ENCODE data around the gene METTL8. TPM values are rescaled to one million over a fixed set of nuclear protein-coding genes. Genes with fewer than 3 reads are reported as not detected.

Gene METTL8
- total and polyA plus RNA-seq, 2 of the 13 experiments (the other 11 are each of a cell fraction or from before 2014, with no cell fraction given): 18.6 to 68.2 TPM

DNA sequence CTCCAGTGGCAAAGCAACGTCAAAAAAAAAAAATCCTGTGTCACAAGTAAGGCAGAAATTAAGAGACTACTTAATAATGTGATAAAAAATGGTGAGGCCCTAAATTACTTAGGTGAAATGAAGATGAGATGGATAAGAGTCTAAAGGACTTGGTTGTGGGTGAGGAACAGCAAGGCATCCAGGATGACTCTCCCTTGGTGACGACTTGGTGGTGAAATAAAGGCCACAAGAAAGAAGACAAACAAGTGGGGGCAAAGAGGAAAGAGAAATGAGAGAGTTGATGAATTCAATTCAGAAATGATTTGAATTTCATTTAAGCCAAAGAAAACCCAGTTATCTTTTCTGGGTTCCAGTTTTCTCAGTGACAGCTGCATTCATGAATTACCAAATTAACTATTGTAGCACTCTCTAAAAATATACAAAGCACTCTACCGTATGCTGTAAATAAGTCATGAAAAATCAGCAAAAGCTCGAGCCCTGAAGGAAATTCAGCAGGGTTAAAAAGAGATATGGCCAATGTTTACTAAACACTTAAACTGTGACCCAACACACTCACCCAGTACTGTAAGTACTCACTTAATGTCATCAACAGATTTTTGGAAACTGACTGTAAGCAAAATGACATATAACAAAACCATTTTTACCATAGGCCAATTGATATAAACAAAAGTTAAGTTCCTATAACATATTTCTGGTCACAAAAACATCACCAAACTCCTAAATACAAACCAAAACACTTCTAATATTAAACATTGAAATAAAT, 1.4 kb downstream of the METTL8 start:
- H3K27me3 ChIP-seq (ENCODE audit: control insufficient read depth in 1 of 2, insufficient read depth in 2 of 2, low read length in 2 of 2): no peaks in the 10 kb centered on the region; a peak in 1 of 5 replicates
- peak overlapping the region; percentile 97 for H3K9ac ChIP-seq (ENCODE audit: insufficient read depth, low read depth, low read length)
- peaks cover 75% of the 10 kb centered on the region for H3K79me2 ChIP-seq (ENCODE audit: insufficient read depth, low read length)
- H4K20me1 ChIP-seq (ENCODE audit: insufficient read depth, low read length): no peaks in the 10 kb centered on the region
- ATAC-seq: no peak
- H3K9me3 ChIP-seq (ENCODE audit: low read length): no peaks in the 10 kb centered on the region
- CTCF ChIA-PET (ENCODE audit: low intra/inter-chr PET ratio, low total read pairs): no interaction called here
- peaks cover 0 to 6% of the 10 kb centered on the region in 2 experiments; a peak in 3 of 5 replicates for H3K36me3 ChIP-seq (replicated peaks in 1 of 2; ENCODE audit: control insufficient read depth in 1 of 2, insufficient read depth in 2 of 2, low read length in 2 of 2)
- BruUV-seq (replicated peaks): no TSS peak
- peak overlapping the region; percentile 50 for H2AFZ ChIP-seq (ENCODE audit: low read length)
- peaks cover 69% of the 10 kb centered on the region for H3K4me1 ChIP-seq (ENCODE audit: insufficient read depth, low read length)
- H3K4me3 ChIP-seq (replicated peaks in 1 of 3; ENCODE audit: insufficient read depth in 1 of 3, low read depth in 2 of 3, low read length in 3 of 3): peak overlapping the region; percentile 71 to 90 (median 76)
- POLR2A ChIA-PET: interaction anchor here (0.8 to 4.2 kb wide), 5 partner anchors 16 to 504 kb away, joined by 3 to 21 read pairs (median 6); partner anchors contain the start of gene GORASP2
- peak overlapping the region; percentile 87 for H3K27ac ChIP-seq (ENCODE audit: extremely low read length, insufficient read depth, low read length)
- FAIRE-seq: no peak
- 41% methylated on average over 4 of the region's 4 CpGs for WGBS (ENCODE audit: low lambda C conversion rate)
- peak overlapping the region; percentile 99 for H3K4me2 ChIP-seq (ENCODE audit: low read depth, low read length)
- DNase-seq (ENCODE audit: low spot score): no peak
- in situ Hi-C loops (cut with HindIII; ENCODE audit: extremely low pct_ligation_motif_present, low pct_unique_long_range_greater_than_20kb): no loop called here
- intact Hi-C loops (cut with micrococcal nuclease; ENCODE audit: unreplicated experiment): loop anchor here (5.0 kb wide), 1 partner anchor 270 kb away; the partner anchor contains the start of gene TLK1
- no peak for TF ChIP-seq FOXA1 (IDR thresholded peaks at IDR 0.05)
- TF ChIP-seq FOXA1 (CRISPR knock-in tag; IDR thresholded peaks at IDR 0.05): 0 out of 2 replicates have a peak, but pooled peaks have one; percentile 8
- TF ChIP-seq ARID2 (CRISPR knock-in tag; IDR thresholded peaks at IDR 0.05; ENCODE audit: borderline replicate concordance): no peak
- no peak for TF ChIP-seq MYNN (CRISPR knock-in tag; IDR thresholded peaks at IDR 0.05; ENCODE audit: low read depth)
- TF ChIP-seq CEBPG (CRISPR knock-in tag; IDR thresholded peaks at IDR 0.05): 0 out of 2 replicates have a peak, but pooled peaks have one; percentile 5
- TF ChIP-seq ZBTB7B (CRISPR knock-in tag; IDR thresholded peaks at IDR 0.05): no peak
- TF ChIP-seq, protein P1, sequence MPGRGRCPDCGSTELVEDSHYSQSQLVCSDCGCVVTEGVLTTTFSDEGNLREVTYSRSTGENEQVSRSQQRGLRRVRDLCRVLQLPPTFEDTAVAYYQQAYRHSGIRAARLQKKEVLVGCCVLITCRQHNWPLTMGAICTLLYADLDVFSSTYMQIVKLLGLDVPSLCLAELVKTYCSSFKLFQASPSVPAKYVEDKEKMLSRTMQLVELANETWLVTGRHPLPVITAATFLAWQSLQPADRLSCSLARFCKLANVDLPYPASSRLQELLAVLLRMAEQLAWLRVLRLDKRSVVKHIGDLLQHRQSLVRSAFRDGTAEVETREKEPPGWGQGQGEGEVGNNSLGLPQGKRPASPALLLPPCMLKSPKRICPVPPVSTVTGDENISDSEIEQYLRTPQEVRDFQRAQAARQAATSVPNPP (CRISPR knock-in tag; IDR thresholded peaks at IDR 0.05): no peak
- 0 out of 2 replicates have a peak, but pooled peaks have one; percentile 55 for TF ChIP-seq ZNF3 (CRISPR knock-in tag; IDR thresholded peaks at IDR 0.05)
- TF ChIP-seq, protein P2, sequence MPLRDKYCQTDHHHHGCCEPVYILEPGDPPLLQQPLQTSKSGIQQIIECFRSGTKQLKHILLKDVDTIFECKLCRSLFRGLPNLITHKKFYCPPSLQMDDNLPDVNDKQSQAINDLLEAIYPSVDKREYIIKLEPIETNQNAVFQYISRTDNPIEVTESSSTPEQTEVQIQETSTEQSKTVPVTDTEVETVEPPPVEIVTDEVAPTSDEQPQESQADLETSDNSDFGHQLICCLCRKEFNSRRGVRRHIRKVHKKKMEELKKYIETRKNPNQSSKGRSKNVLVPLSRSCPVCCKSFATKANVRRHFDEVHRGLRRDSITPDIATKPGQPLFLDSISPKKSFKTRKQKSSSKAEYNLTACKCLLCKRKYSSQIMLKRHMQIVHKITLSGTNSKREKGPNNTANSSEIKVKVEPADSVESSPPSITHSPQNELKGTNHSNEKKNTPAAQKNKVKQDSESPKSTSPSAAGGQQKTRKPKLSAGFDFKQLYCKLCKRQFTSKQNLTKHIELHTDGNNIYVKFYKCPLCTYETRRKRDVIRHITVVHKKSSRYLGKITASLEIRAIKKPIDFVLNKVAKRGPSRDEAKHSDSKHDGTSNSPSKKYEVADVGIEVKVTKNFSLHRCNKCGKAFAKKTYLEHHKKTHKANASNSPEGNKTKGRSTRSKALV (CRISPR knock-in tag; IDR thresholded peaks at IDR 0.05): 0 out of 2 replicates have a peak, but pooled peaks have one; percentile 51
- TF ChIP-seq HMG20A (CRISPR knock-in tag; IDR thresholded peaks at IDR 0.05; ENCODE audit: borderline replicate concordance): no peak
- 0 out of 2 replicates have a peak, but pooled peaks have one; percentile 16 for TF ChIP-seq MIER2 (CRISPR knock-in tag; IDR thresholded peaks at IDR 0.05)
- no peak for TF ChIP-seq KDM6A (CRISPR knock-in tag; IDR thresholded peaks at IDR 0.05; ENCODE audit: low read depth)
- TF ChIP-seq, protein P3, sequence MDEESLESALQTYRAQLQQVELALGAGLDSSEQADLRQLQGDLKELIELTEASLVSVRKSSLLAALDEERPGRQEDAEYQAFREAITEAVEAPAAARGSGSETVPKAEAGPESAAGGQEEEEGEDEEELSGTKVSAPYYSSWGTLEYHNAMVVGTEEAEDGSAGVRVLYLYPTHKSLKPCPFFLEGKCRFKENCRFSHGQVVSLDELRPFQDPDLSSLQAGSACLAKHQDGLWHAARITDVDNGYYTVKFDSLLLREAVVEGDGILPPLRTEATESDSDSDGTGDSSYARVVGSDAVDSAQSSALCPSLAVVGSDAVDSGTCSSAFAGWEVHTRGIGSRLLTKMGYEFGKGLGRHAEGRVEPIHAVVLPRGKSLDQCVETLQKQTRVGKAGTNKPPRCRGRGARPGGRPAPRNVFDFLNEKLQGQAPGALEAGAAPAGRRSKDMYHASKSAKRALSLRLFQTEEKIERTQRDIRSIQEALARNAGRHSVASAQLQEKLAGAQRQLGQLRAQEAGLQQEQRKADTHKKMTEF (CRISPR knock-in tag; IDR thresholded peaks at IDR 0.05): no peak
- TF ChIP-seq, protein P4, sequence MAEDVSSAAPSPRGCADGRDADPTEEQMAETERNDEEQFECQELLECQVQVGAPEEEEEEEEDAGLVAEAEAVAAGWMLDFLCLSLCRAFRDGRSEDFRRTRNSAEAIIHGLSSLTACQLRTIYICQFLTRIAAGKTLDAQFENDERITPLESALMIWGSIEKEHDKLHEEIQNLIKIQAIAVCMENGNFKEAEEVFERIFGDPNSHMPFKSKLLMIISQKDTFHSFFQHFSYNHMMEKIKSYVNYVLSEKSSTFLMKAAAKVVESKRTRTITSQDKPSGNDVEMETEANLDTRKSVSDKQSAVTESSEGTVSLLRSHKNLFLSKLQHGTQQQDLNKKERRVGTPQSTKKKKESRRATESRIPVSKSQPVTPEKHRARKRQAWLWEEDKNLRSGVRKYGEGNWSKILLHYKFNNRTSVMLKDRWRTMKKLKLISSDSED (CRISPR knock-in tag; IDR thresholded peaks at IDR 0.05): no peak
- TF ChIP-seq, protein P5, sequence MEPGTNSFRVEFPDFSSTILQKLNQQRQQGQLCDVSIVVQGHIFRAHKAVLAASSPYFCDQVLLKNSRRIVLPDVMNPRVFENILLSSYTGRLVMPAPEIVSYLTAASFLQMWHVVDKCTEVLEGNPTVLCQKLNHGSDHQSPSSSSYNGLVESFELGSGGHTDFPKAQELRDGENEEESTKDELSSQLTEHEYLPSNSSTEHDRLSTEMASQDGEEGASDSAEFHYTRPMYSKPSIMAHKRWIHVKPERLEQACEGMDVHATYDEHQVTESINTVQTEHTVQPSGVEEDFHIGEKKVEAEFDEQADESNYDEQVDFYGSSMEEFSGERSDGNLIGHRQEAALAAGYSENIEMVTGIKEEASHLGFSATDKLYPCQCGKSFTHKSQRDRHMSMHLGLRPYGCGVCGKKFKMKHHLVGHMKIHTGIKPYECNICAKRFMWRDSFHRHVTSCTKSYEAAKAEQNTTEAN (CRISPR knock-in tag; conservative IDR thresholded peaks at IDR 0.05): 0 out of 2 replicates have a peak, but pooled peaks have one; percentile 17
- TF ChIP-seq MXI1 (IDR thresholded peaks at IDR 0.05; ENCODE audit: borderline replicate concordance, low read depth, low read length): no peak
- TF ChIP-seq SOX13 (IDR thresholded peaks at IDR 0.05): no peak
- TF ChIP-seq SOX13 (CRISPR knock-in tag; conservative IDR thresholded peaks at IDR 0.05 in 1 of 2, IDR thresholded peaks at IDR 0.05 in 1 of 2): no peak

Data from HepG2 (cell line).